ENCODE measurements around the gene SYNGAP1. TPM values are rescaled to one million over a fixed set of nuclear protein-coding genes. Genes with fewer than 3 reads are reported as not detected.
"Not testable (repeated sequence)": the region's sequence is repeated elsewhere in the genome, so short reads cannot be mapped to it uniquely, and the experiment has no call there.

Gene SYNGAP1
- total RNA-seq, 1 donor, result 6.9 TPM

DNA sequence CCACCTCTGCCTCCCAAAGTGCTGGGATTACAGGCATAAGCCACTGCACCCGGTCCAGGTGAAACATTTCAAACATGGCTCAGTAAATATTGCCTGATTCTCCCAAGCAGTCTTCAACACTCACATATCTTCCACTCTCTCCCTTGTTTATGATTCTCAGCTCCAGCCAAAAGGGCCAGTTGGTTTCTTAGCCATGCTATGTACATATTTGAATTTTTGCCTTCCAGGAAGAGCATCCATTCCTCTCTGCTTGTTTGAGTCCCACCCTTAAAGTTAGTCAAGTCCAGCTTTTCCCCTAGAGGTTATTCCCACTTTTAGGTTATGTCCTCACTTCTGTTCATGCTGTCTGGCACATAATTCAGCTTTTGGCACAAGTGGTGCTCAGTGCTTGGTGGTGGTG, 22.3 kb upstream of the SYNGAP1 start:
- Histone ChIP-seq H3K4me1 (ENCODE audit: insufficient read depth, low read length) (peaks cover 20% of the 10 kb centered on the region), H4K20me1 (ENCODE audit: insufficient read depth, low read length) (no peaks in the 10 kb centered on the region), H3K4me3 (ENCODE audit: insufficient read depth, low read length) (no peak overlapping the region), H3K9me3 (ENCODE audit: low read depth, low read length) (no peaks in the 10 kb centered on the region), H3K27ac (ENCODE audit: low read depth, low read length) (no peak overlapping the region), H2AFZ (ENCODE audit: low read length) (peak overlapping the region; percentile 26), H3K79me2 (ENCODE audit: insufficient read depth, low read length) (peaks cover 73% of the 10 kb centered on the region), H3K4me2 (ENCODE audit: insufficient read depth, low read length) (no peak overlapping the region), H3K36me3 (ENCODE audit: insufficient read depth, low read length) (peaks cover 17% of the 10 kb centered on the region), H3K27me3 (ENCODE audit: insufficient read depth, low read length) (no peaks in the 10 kb centered on the region)
- TF ChIP-seq, protein P1, sequence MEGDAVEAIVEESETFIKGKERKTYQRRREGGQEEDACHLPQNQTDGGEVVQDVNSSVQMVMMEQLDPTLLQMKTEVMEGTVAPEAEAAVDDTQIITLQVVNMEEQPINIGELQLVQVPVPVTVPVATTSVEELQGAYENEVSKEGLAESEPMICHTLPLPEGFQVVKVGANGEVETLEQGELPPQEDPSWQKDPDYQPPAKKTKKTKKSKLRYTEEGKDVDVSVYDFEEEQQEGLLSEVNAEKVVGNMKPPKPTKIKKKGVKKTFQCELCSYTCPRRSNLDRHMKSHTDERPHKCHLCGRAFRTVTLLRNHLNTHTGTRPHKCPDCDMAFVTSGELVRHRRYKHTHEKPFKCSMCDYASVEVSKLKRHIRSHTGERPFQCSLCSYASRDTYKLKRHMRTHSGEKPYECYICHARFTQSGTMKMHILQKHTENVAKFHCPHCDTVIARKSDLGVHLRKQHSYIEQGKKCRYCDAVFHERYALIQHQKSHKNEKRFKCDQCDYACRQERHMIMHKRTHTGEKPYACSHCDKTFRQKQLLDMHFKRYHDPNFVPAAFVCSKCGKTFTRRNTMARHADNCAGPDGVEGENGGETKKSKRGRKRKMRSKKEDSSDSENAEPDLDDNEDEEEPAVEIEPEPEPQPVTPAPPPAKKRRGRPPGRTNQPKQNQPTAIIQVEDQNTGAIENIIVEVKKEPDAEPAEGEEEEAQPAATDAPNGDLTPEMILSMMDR (IDR thresholded peaks at IDR 0.05; ENCODE audit: extremely low read depth, low read depth, low read length), result no peak
- DNase-seq (ENCODE audit: insufficient read length, low spot score, missing footprints), result peak; percentile 34

DNA sequence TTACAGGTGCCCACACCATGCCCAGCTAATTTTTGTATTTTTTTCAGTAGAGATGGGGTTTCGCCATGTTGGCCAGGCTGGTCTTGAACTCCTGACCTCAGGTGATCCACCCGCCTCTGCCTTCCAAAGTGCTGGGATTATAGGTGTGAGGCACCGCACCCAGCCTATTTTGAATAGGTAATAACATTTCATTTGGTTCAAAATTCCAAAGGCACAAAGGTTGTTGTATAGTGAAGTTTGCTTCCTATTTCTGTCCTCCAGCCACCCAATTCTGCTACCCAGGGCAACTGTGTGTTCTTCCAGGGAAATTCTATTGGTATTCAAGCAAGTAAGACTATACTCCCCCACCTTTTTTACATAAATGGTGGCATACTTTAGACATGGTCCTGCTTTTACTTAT, 21.3 kb upstream of the SYNGAP1 start:
- H4K20me1 ChIP-seq (ENCODE audit: insufficient read depth, low read length); H3K9me3 ChIP-seq (ENCODE audit: low read depth, low read length); H3K4me2 ChIP-seq (ENCODE audit: insufficient read depth, low read length); H3K27ac ChIP-seq (ENCODE audit: low read depth, low read length); H3K27me3 ChIP-seq (ENCODE audit: insufficient read depth, low read length); H3K4me3 ChIP-seq (ENCODE audit: insufficient read depth, low read length): not testable (repeated sequence)
- Histone ChIP-seq H3K79me2 (ENCODE audit: insufficient read depth, low read length) (peaks cover 62% of the 10 kb centered on the region), H3K4me1 (ENCODE audit: insufficient read depth, low read length) (peaks cover 11% of the 10 kb centered on the region), H2AFZ (ENCODE audit: low read length) (peak overlapping the region; percentile 50), H3K36me3 (ENCODE audit: insufficient read depth, low read length) (peaks cover 28% of the 10 kb centered on the region)
- peak; percentile 1 for DNase-seq (ENCODE audit: insufficient read length, low spot score, missing footprints)

DNA sequence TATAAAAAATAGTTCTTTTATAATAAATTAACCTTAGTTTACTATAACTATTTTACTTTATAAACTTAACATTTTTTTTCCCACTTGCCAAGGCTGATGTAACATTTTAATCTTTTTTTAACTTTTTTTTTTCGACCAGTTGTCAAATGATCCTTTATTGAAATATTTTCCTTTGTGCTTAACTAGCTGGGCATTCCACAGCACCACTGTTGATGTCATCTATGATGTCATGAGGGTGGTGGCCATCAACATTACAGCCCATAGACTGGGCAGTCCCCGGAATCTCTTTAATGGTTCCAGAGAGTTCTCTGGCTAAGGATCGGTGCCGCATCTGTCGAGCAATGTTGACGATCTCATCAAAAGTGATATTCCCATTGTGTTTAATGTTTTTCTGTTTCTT, 20.0 kb upstream of the SYNGAP1 start:
- H3K79me2 ChIP-seq (ENCODE audit: insufficient read depth, low read length), result peaks cover 53% of the 10 kb centered on the region
- not testable (repeated sequence) for H3K27ac ChIP-seq (ENCODE audit: low read depth, low read length)

DNA sequence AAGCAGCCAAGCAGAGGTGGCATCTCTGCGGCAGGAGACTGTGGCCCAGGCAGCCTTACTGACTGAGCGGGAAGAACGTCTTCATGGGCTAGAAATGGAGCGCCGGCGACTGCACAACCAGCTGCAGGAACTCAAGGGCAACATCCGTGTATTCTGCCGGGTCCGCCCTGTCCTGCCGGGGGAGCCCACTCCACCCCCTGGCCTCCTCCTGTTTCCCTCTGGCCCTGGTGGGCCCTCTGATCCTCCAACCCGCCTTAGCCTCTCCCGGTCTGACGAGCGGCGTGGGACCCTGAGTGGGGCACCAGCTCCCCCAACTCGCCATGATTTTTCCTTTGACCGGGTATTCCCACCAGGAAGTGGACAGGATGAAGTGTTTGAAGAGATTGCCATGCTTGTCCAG, 15.0 kb upstream of the SYNGAP1 start:
- Histone ChIP-seq H2AFZ (ENCODE audit: low read length) (no peak overlapping the region), H3K27ac (ENCODE audit: low read depth, low read length) (no peak overlapping the region), H3K4me1 (ENCODE audit: insufficient read depth, low read length) (peaks cover 4% of the 10 kb centered on the region), H3K79me2 (ENCODE audit: insufficient read depth, low read length) (peaks cover 8% of the 10 kb centered on the region), H3K36me3 (ENCODE audit: insufficient read depth, low read length) (peaks cover 55% of the 10 kb centered on the region), H3K4me3 (ENCODE audit: insufficient read depth, low read length) (no peak overlapping the region), H3K9me3 (ENCODE audit: low read depth, low read length) (no peaks in the 10 kb centered on the region), H3K27me3 (ENCODE audit: insufficient read depth, low read length) (no peaks in the 10 kb centered on the region), H4K20me1 (ENCODE audit: insufficient read depth, low read length) (no peaks in the 10 kb centered on the region), H3K4me2 (ENCODE audit: insufficient read depth, low read length) (no peak overlapping the region)
- TF ChIP-seq, protein P1 (IDR thresholded peaks at IDR 0.05; ENCODE audit: extremely low read depth, low read depth, low read length), result no peak
- no peak for DNase-seq (ENCODE audit: insufficient read length, low spot score, missing footprints)

More for the DNA sequence above, 20.0 kb upstream of the SYNGAP1 start:
- not testable (repeated sequence) for H3K4me1 ChIP-seq (ENCODE audit: insufficient read depth, low read length); DNase-seq (ENCODE audit: insufficient read length, low spot score, missing footprints); H3K4me3 ChIP-seq (ENCODE audit: insufficient read depth, low read length); H2AFZ ChIP-seq (ENCODE audit: low read length); H4K20me1 ChIP-seq (ENCODE audit: insufficient read depth, low read length); H3K4me2 ChIP-seq (ENCODE audit: insufficient read depth, low read length); H3K9me3 ChIP-seq (ENCODE audit: low read depth, low read length); H3K27me3 ChIP-seq (ENCODE audit: insufficient read depth, low read length)
- peaks cover 41% of the 10 kb centered on the region for H3K36me3 ChIP-seq (ENCODE audit: insufficient read depth, low read length)

DNA sequence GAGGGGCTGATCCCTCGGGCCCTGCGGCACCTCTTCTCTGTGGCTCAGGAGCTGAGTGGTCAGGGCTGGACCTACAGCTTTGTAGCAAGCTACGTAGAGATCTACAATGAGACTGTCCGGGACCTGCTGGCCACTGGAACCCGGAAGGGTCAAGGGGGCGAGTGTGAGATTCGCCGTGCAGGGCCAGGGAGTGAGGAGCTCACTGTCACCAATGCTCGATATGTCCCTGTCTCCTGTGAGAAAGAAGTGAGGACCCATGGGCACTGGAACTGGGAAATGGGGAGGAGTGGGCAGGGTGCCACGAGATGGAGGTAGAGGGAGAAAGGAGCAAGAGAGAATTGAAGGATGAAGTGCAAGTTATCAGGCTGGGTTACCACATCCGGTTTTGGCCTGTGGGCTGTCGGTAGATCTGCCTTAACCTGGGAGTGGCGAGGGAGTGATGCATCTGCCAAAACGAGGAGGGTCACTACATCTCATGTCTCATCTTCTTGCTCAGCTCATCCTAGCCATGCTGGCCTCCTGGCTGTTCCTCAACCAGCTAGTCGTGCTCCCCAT, 14.4 kb upstream of the SYNGAP1 start:
- no peak overlapping the region for H3K4me3 ChIP-seq (ENCODE audit: insufficient read depth, low read length)
- peak; percentile 35 for DNase-seq (ENCODE audit: insufficient read length, low spot score, missing footprints)
- H3K27ac ChIP-seq (ENCODE audit: low read depth, low read length), result no peak overlapping the region
- peaks cover 6% of the 10 kb centered on the region for H3K79me2 ChIP-seq (ENCODE audit: insufficient read depth, low read length)
- H3K4me2 ChIP-seq (ENCODE audit: insufficient read depth, low read length), result no peak overlapping the region
- H2AFZ ChIP-seq (ENCODE audit: low read length), result no peak overlapping the region
- no peaks in the 10 kb centered on the region for H3K9me3 ChIP-seq (ENCODE audit: low read depth, low read length)
- H3K36me3 ChIP-seq (ENCODE audit: insufficient read depth, low read length), result peaks cover 55% of the 10 kb centered on the region
- H3K27me3 ChIP-seq (ENCODE audit: insufficient read depth, low read length), result no peaks in the 10 kb centered on the region
- TF ChIP-seq, protein P1 (IDR thresholded peaks at IDR 0.05; ENCODE audit: extremely low read depth, low read depth, low read length), result no peak
- H3K4me1 ChIP-seq (ENCODE audit: insufficient read depth, low read length), result peaks cover 5% of the 10 kb centered on the region
- H4K20me1 ChIP-seq (ENCODE audit: insufficient read depth, low read length), result no peaks in the 10 kb centered on the region

Measured in osteoblast (primary cell).